ENCODE measurements around the gene CDC42BPG.

Gene CDC42BPG

GRCh38 chr11:64884019-64884418 lies 39.6 kb upstream of the CDC42BPG start:
- H3K4me1 ChIP-seq (ENCODE audit: low read depth, poor library complexity, severe bottlenecking), result peaks cover 31% of the 10 kb centered on the region
- no peak overlapping the region for H3K4me2 ChIP-seq
- H3K9ac ChIP-seq, result no peak overlapping the region
- no peaks in the 10 kb centered on the region for H3K27me3 ChIP-seq (ENCODE audit: insufficient read depth, low read depth)
- H3K79me2 ChIP-seq (ENCODE audit: insufficient read depth, low read depth), result no peaks in the 10 kb centered on the region
- no peak overlapping the region for H2AFZ ChIP-seq (ENCODE audit: low read depth)
- H3K4me3 ChIP-seq (IDR thresholded peaks at IDR 0.05; ENCODE audit: insufficient read depth, low read depth, low read length), result no peak overlapping the region
- no peaks in the 10 kb centered on the region for H4K20me1 ChIP-seq (ENCODE audit: insufficient read depth)
- no peaks in the 10 kb centered on the region for H3K36me3 ChIP-seq (ENCODE audit: insufficient read depth)
- TF ChIP-seq, protein P1, sequence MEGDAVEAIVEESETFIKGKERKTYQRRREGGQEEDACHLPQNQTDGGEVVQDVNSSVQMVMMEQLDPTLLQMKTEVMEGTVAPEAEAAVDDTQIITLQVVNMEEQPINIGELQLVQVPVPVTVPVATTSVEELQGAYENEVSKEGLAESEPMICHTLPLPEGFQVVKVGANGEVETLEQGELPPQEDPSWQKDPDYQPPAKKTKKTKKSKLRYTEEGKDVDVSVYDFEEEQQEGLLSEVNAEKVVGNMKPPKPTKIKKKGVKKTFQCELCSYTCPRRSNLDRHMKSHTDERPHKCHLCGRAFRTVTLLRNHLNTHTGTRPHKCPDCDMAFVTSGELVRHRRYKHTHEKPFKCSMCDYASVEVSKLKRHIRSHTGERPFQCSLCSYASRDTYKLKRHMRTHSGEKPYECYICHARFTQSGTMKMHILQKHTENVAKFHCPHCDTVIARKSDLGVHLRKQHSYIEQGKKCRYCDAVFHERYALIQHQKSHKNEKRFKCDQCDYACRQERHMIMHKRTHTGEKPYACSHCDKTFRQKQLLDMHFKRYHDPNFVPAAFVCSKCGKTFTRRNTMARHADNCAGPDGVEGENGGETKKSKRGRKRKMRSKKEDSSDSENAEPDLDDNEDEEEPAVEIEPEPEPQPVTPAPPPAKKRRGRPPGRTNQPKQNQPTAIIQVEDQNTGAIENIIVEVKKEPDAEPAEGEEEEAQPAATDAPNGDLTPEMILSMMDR (conservative IDR thresholded peaks at IDR 0.05; ENCODE audit: low read depth, low read length), result no peak
- no peak overlapping the region for H3K27ac ChIP-seq

DNA sequence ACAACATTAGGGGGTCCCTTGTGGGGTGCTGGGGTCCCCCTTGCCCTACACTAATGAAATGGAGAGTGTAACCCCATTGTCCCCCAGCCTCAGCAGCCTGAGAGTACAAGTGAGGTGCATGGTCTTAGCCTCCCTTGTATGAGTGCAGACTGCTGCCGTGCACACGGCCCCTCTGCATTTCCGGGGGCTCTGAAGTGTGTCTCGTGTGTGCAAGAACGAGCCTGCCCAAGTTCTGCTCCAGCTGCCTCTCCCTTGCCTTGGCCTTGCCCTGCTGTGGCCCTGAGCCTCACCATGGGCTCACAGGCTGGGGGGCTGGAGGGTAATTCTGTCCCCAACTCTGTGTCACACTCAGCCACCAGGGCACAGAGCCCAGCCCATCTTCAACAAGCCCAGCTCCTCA lies 39.1 kb upstream of the CDC42BPG start:
- no peak overlapping the region for H3K27ac ChIP-seq
- no peak overlapping the region for H2AFZ ChIP-seq (ENCODE audit: low read depth)
- H3K4me1 ChIP-seq (ENCODE audit: low read depth, poor library complexity, severe bottlenecking), result peaks cover 33% of the 10 kb centered on the region
- no peak overlapping the region for H3K9ac ChIP-seq
- H3K27me3 ChIP-seq (ENCODE audit: insufficient read depth, low read depth), result no peaks in the 10 kb centered on the region
- no peak overlapping the region for H3K4me3 ChIP-seq (IDR thresholded peaks at IDR 0.05; ENCODE audit: insufficient read depth, low read depth, low read length)
- no peaks in the 10 kb centered on the region for H4K20me1 ChIP-seq (ENCODE audit: insufficient read depth)
- no peaks in the 10 kb centered on the region for H3K36me3 ChIP-seq (ENCODE audit: insufficient read depth)
- H3K79me2 ChIP-seq (ENCODE audit: insufficient read depth, low read depth), result no peaks in the 10 kb centered on the region
- no peak overlapping the region for H3K4me2 ChIP-seq
- TF ChIP-seq, protein P1 (conservative IDR thresholded peaks at IDR 0.05; ENCODE audit: low read depth, low read length), result no peak

- Histone ChIP-seq H3K4me1 (ENCODE audit: low read depth, poor library complexity, severe bottlenecking) (peaks cover 28% of the 10 kb centered on the region), H3K27ac (no peak overlapping the region), H3K27me3 (ENCODE audit: insufficient read depth, low read depth) (no peaks in the 10 kb centered on the region), H2AFZ (ENCODE audit: low read depth) (no peak overlapping the region), H3K36me3 (ENCODE audit: insufficient read depth) (no peaks in the 10 kb centered on the region), H3K79me2 (ENCODE audit: insufficient read depth, low read depth) (peaks cover 8% of the 10 kb centered on the region; the same call in 1 of the 2 replicates), H3K4me2 (no peak overlapping the region), H4K20me1 (ENCODE audit: insufficient read depth) (no peaks in the 10 kb centered on the region), H3K4me3 (IDR thresholded peaks at IDR 0.05; ENCODE audit: insufficient read depth, low read depth, low read length) (no peak overlapping the region), H3K9ac (no peak overlapping the region)
- TF ChIP-seq, protein P1 (conservative IDR thresholded peaks at IDR 0.05; ENCODE audit: low read depth, low read length), result no peak
Measured at GRCh38 chr11:64882243-64882642, 37.8 kb upstream of the CDC42BPG start.

DNA sequence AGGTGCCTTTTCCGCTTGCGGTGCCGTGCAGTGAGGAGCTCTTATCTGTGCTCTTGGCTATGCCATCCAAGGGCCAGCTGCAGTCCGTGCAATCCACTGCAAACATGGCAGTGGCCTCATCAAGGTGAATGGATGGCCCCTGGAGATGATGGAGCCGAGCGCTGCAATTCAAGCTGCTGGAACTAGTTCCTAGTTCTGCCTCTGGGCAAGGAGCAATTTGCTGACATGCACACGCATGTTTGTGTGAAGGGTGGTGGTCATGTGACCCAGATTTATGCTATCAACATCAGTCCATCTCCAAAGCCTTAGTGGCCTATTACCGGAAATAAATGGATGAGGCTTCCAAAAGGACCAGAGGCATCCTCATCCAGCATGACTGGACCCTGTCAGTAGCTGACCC lies 37.0 kb upstream of the CDC42BPG start:
- Histone ChIP-seq H3K4me2 (no peak overlapping the region), H3K36me3 (ENCODE audit: insufficient read depth) (no peaks in the 10 kb centered on the region), H3K4me1 (ENCODE audit: low read depth, poor library complexity, severe bottlenecking) (peaks cover 35% of the 10 kb centered on the region), H3K79me2 (ENCODE audit: insufficient read depth, low read depth) (peaks cover 15% of the 10 kb centered on the region), H4K20me1 (ENCODE audit: insufficient read depth) (no peaks in the 10 kb centered on the region), H3K9ac (no peak overlapping the region), H3K27ac (no peak overlapping the region), H3K27me3 (ENCODE audit: insufficient read depth, low read depth) (no peaks in the 10 kb centered on the region), H2AFZ (ENCODE audit: low read depth) (no peak overlapping the region), H3K4me3 (IDR thresholded peaks at IDR 0.05; ENCODE audit: insufficient read depth, low read depth, low read length) (no peak overlapping the region)
- TF ChIP-seq, protein P1 (conservative IDR thresholded peaks at IDR 0.05; ENCODE audit: low read depth, low read length), result no peak

All from KMS-11 (cell line).